ENCODE measurements around the gene UBN1. TPM values are rescaled to one million over a fixed set of nuclear protein-coding genes. Genes with fewer than 3 reads are reported as not detected.

Gene UBN1
- total and polyA plus RNA-seq, 8 donors, result 31.3 to 41.1 (median 36.4) TPM

DNA sequence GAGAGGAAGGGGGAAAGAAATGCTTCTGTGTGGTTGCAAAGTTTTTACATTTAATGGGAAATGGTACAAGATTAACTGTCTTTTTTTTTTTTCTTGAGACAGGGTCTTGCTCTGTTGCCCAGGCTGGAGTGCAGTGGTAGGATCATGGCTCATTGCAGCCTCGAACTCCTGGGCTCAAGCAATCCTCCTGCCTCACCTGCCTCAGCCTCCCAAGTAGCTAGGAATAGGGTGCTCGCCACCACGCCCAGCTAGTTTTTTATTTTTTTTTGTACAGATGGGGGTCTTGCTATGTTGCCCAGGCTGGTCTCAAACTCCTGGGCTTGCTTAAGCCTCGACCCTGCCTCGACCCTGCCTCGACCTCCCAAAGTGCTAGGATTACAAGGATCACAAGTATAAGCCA is 41.0 kb upstream of the UBN1 start:
- ATAC-seq (no peak), DNase-seq (no peak)
- no peak for TF ChIP-seq CTCF (IDR thresholded peaks at IDR 0.05)
- Histone ChIP-seq H3K4me3 (no peak overlapping the region), H3K27ac (no peak overlapping the region), H3K4me1 (peaks cover 12 to 26% of the 10 kb centered on the region in 2 donors), H3K27me3 (no peaks in the 10 kb centered on the region), H3K9me3 (no peaks in the 10 kb centered on the region), H3K36me3 (peaks cover 0 to 77% of the 10 kb centered on the region in 2 donors)
- intact Hi-C loops (cut with DNase I), result no loop called here

DNA sequence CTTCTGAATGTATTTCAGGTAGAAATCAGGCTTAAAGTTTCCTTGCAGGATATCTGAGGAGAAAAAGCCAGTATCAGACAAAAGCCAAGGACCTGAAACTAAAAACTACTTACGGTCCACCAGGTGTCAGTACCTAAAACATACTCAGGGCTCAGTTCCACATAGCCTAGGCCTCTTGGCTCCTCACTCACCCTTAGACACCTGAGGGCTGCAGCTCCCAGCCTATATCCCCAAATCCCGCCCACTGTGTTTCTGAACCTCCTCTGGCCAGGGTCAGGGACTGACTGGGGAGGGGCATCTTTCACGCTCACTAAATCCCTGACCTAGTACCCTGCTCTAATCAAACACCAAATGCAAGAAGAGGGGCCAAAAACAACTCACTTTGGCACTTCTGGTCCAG is 36.0 kb upstream of the UBN1 start:
- Histone ChIP-seq H3K36me3 (peaks cover 0 to 100% of the 10 kb centered on the region in 2 donors), H3K4me3 (no peak overlapping the region), H3K27ac (no peak overlapping the region), H3K9me3 (no peaks in the 10 kb centered on the region), H3K27me3 (no peaks in the 10 kb centered on the region), H3K4me1 (no peaks in the 10 kb centered on the region)
- no peak for DNase-seq
- intact Hi-C loops (cut with DNase I), result no loop called here
- no peak for ATAC-seq
- no peak for TF ChIP-seq CTCF (IDR thresholded peaks at IDR 0.05)

- Histone ChIP-seq H3K27me3 (no peaks in the 10 kb centered on the region), H3K36me3 (peaks cover 0 to 100% of the 10 kb centered on the region in 2 donors), H3K4me3 (no peak overlapping the region), H3K9me3 (no peaks in the 10 kb centered on the region), H3K27ac (no peak overlapping the region), H3K4me1 (no peaks in the 10 kb centered on the region)
- DNase-seq (no peak), ATAC-seq (no peak)
- TF ChIP-seq CTCF (IDR thresholded peaks at IDR 0.05), result no peak
- intact Hi-C loops (cut with DNase I), result no loop called here
These were observed 35.5 kb upstream of the UBN1 start for GRCh38 chr16:4811773-4812172.

DNA sequence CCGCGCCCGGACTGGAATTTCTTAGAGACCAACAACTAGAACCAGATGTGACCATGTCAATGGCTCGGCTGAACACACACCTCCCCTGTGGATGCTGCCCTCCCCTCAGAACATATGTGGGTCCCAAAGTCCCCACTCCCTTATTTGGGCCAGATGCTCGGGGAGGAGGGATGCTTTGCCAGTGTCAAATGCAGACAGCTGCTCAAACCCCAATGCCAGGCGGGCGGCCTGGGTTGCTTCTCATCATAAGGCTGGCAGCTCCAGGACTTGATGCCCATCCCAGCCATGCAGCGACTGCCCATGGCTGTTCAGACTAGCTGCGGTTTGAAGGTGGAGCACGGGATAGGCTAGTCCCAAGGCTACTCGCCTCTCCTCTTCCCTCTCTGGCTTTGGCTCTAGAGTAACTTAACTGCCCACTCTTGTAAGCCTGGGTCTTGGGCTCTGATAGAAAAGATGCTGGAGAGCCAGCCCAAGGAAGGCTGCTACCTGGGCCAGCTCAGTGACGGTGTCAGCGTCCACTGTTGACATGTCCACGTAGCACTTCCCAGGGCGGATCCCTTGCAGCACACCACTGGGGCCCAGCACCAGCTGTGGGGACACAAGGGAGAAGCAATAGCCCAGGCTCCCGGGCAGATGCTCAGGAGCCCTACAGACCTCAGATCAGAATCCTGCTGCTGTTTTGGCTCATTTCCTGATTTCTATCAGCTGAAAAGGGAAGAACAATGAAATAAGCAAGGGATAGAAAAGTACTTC is 33.9 kb upstream of the UBN1 start:
- ATAC-seq, result no peak
- Histone ChIP-seq H3K36me3 (peaks cover 0 to 100% of the 10 kb centered on the region in 2 donors), H3K9me3 (no peaks in the 10 kb centered on the region), H3K27ac (no peak overlapping the region), H3K4me3 (no peak overlapping the region), H3K4me1 (no peaks in the 10 kb centered on the region), H3K27me3 (no peaks in the 10 kb centered on the region)
- intact Hi-C loops (cut with DNase I), result no loop called here
- no peak for TF ChIP-seq CTCF (IDR thresholded peaks at IDR 0.05)
- no peak for DNase-seq

DNA sequence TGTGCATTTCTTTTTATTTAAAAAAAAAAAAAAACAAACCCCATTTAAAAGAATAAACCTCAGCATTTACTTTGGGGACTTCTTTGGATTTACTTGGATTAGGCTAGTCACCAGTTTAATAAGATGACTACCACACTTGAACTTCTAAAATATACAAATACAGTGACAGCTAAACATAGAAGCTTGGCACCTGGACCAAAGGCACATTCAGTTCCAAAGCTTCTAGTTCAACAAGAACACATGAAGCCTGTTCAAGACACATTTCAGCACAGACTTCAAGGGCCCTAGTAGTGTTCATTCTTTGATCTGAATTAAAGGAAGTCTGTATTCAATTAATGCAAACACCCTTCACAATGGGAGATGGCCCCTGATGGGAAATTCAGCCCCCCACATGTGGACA is 33.2 kb upstream of the UBN1 start:
- TF ChIP-seq CTCF (IDR thresholded peaks at IDR 0.05), result no peak
- Histone ChIP-seq H3K4me3 (no peak overlapping the region), H3K27me3 (no peaks in the 10 kb centered on the region), H3K9me3 (no peaks in the 10 kb centered on the region), H3K36me3 (peaks cover 0 to 100% of the 10 kb centered on the region in 2 donors), H3K4me1 (no peaks in the 10 kb centered on the region), H3K27ac (no peak overlapping the region)
- intact Hi-C loops (cut with DNase I), result no loop called here
- no peak for DNase-seq
- no peak for ATAC-seq

Measured in left lung (tissue), 10 donors.